ENCODE results near the gene CTRB1. TPM values are rescaled to one million over a fixed set of nuclear protein-coding genes. Genes with fewer than 3 reads are reported as not detected.

The CTRB1 gene
- polyA plus RNA-seq, 1 experiment: not detected

GRCh38 chr16:75216127-75216526, 2.7 kb upstream of the CTRB1 start:
- POLR2A ChIA-PET: no interaction called here
- TF ChIP-seq CTCF (IDR thresholded peaks at IDR 0.05; ENCODE audit: insufficient read depth, low read depth, low read length): no peak
- DNase-seq (ENCODE audit: low read depth): no peak
- Histone ChIP-seq H3K4me3 (ENCODE audit: low read depth, low read length) (no peak overlapping the region), H3K36me3 (ENCODE audit: control insufficient read depth, insufficient read depth, low read length) (no peaks in the 10 kb centered on the region), H3K27me3 (ENCODE audit: control insufficient read depth, insufficient read depth, low read length) (no peaks in the 10 kb centered on the region)
- CTCF ChIA-PET: interaction anchor here (1.2 to 2.0 kb wide), 2 partner anchors 17 kb away, joined by 3 to 5 read pairs; no protein-coding TSS in a partner anchor

- CTCF ChIA-PET: interaction anchor here (1.2 to 2.0 kb wide), 2 partner anchors 17 kb away, joined by 3 to 5 read pairs; no protein-coding TSS in a partner anchor
- no peak for TF ChIP-seq CTCF (IDR thresholded peaks at IDR 0.05; ENCODE audit: insufficient read depth, low read depth, low read length)
- Histone ChIP-seq H3K36me3 (ENCODE audit: control insufficient read depth, insufficient read depth, low read length) (no peaks in the 10 kb centered on the region), H3K27me3 (ENCODE audit: control insufficient read depth, insufficient read depth, low read length) (no peaks in the 10 kb centered on the region), H3K4me3 (ENCODE audit: low read depth, low read length) (no peak overlapping the region)
- POLR2A ChIA-PET: no interaction called here
- no peak for DNase-seq (ENCODE audit: low read depth)
Observed at GRCh38 chr16:75216576-75216975, 2.2 kb upstream of the CTRB1 start.

- DNase-seq (ENCODE audit: low read depth): no peak
- TF ChIP-seq CTCF (IDR thresholded peaks at IDR 0.05; ENCODE audit: insufficient read depth, low read depth, low read length): no peak
- Histone ChIP-seq H3K27me3 (ENCODE audit: control insufficient read depth, insufficient read depth, low read length) (no peaks in the 10 kb centered on the region), H3K36me3 (ENCODE audit: control insufficient read depth, insufficient read depth, low read length) (no peaks in the 10 kb centered on the region), H3K4me3 (ENCODE audit: low read depth, low read length) (no peak overlapping the region)
- CTCF ChIA-PET: interaction anchor here (0.8 to 1.0 kb wide), 3 partner anchors 18 to 184 kb away, joined by 3 read pairs; no protein-coding TSS in a partner anchor
- POLR2A ChIA-PET: no interaction called here
Observed at GRCh38 chr16:75217389-75217851, 1.4 kb upstream of the CTRB1 start.

GRCh38 chr16:75219088-75219487, 300 bp downstream of the CTRB1 start:
- Histone ChIP-seq H3K36me3 (ENCODE audit: control insufficient read depth, insufficient read depth, low read length) (no peaks in the 10 kb centered on the region), H3K27me3 (ENCODE audit: control insufficient read depth, insufficient read depth, low read length) (no peaks in the 10 kb centered on the region), H3K4me3 (ENCODE audit: low read depth, low read length) (no peak overlapping the region)
- no peak for TF ChIP-seq CTCF (IDR thresholded peaks at IDR 0.05; ENCODE audit: insufficient read depth, low read depth, low read length)
- DNase-seq (ENCODE audit: low read depth): no peak
- CTCF ChIA-PET: interaction anchor here (2.5 kb wide), 1 partner anchor 20 kb away, joined by 16 read pairs; no protein-coding TSS in a partner anchor
- POLR2A ChIA-PET: no interaction called here

GRCh38 chr16:75219838-75220237, 1.1 kb downstream of the CTRB1 start:
- H3K4me3 ChIP-seq (ENCODE audit: low read depth, low read length): no peak overlapping the region
- DNase-seq (ENCODE audit: low read depth): no peak
- no peaks in the 10 kb centered on the region for H3K27me3 ChIP-seq (ENCODE audit: control insufficient read depth, insufficient read depth, low read length)
- TF ChIP-seq CTCF (IDR thresholded peaks at IDR 0.05; ENCODE audit: insufficient read depth, low read depth, low read length): no peak
- POLR2A ChIA-PET: no interaction called here
- CTCF ChIA-PET: interaction anchor here (0.6 to 2.5 kb wide), 3 partner anchors 17 to 59 kb away, joined by 3 to 16 read pairs (median 7); no protein-coding TSS in a partner anchor
- no peaks in the 10 kb centered on the region for H3K36me3 ChIP-seq (ENCODE audit: control insufficient read depth, insufficient read depth, low read length)
